PC-9 (cell line): Measurements from ENCODE around the gene HS6ST3. TPM values are rescaled to one million over a fixed set of nuclear protein-coding genes. Genes with fewer than 3 reads are reported as not detected.

Experiments
- BruUV-seq: library from RNA; stranded (reverse); fragments of 400-500 nt; replicated peaks from 2 replicates; lab custom pipeline; 2021; lab: Mats Ljungman, UMichigan
- CTCF ChIA-PET: fragments of 300-600 bp; sonication (Branson Sonifier 250); formaldehyde crosslinking; loops from one replicate; lab custom pipeline; 2022; ENCODE audit warnings: antibody characterized with exemption; lab: Charles Lee
- POLR2A ChIA-PET: fragments of 300-600 bp; sonication (Branson Sonifier 250); formaldehyde crosslinking; loops from one replicate; lab custom pipeline; 2022; ENCODE audit warnings: antibody characterized with exemption; ENCODE audit not compliant: unreplicated experiment; lab: Charles Lee
- DNase-seq, 2 experiments: peaks; one replicate each; pipeline versions ENCODE4 v3.0.0 to v3.0.0-alpha.2; 2015 to 2022; ENCODE audit warnings: mixed read lengths in 1 of 2
- H2AFZ ChIP-seq: fragments of 200-600 bp; sonication (generic); 2 replicates; pipeline ENCODE4 v1.8.1; 2017; ENCODE audit warnings: antibody characterized with exemption
- H3F3A ChIP-seq: fragments of 200-600 bp; sonication (generic); 2 replicates; pipeline ENCODE4 v1.8.1; 2017; ENCODE audit warnings: antibody characterized with exemption, mild to moderate bottlenecking, low read depth; ENCODE audit not compliant: insufficient read depth
- H3K27ac ChIP-seq: fragments of 200-600 bp; sonication (generic); 2 replicates; pipeline ENCODE4 v1.6.1; 2016; ENCODE audit warnings: mixed run types
- H3K27me3 ChIP-seq: fragments of 200-600 bp; sonication (generic); 2 replicates; pipeline ENCODE4 v1.6.1; 2016; ENCODE audit warnings: low read depth, mixed run types; ENCODE audit not compliant: insufficient read depth
- H3K36me3 ChIP-seq: fragments of 200-600 bp; sonication (generic); 2 replicates; pipeline ENCODE4 v1.6.1; 2016; ENCODE audit warnings: low read depth, mixed run types
- H3K4me1 ChIP-seq: fragments of 200-600 bp; sonication (generic); replicated peaks from 2 replicates; pipeline ENCODE4 v1.6.1; 2016; ENCODE audit warnings: mixed run types; ENCODE audit not compliant: insufficient read depth
- H3K4me2 ChIP-seq: fragments of 200-600 bp; sonication (generic); 2 replicates; pipeline ENCODE4 v1.6.1; 2017; ENCODE audit warnings: mixed run types
- H3K4me3 ChIP-seq: fragments of 200-600 bp; sonication (generic); 2 replicates; pipeline ENCODE4 v1.6.1; 2016; ENCODE audit warnings: mixed run types
- H3K79me2 ChIP-seq: fragments of 200-600 bp; sonication (generic); 2 replicates; pipeline ENCODE4 v1.6.1; 2017; ENCODE audit warnings: low read depth, mixed run types
- H3K9me2 ChIP-seq: fragments of 200-600 bp; sonication (generic); 2 replicates; pipeline ENCODE4 v1.8.1; 2017; ENCODE audit warnings: mild to moderate bottlenecking; ENCODE audit not compliant: insufficient read depth
- H3K9me3 ChIP-seq: fragments of 200-600 bp; sonication (generic); 2 replicates; pipeline ENCODE4 v1.8.1; 2016; ENCODE audit warnings: low read depth; ENCODE audit not compliant: insufficient read depth
- H4K20me1 ChIP-seq: fragments of 200-600 bp; sonication (generic); 2 replicates; pipeline ENCODE4 v1.8.1; 2017; ENCODE audit not compliant: insufficient read depth
- EZH2 ChIP-seq: fragments of 200-600 bp; sonication (generic); IDR thresholded peaks from 2 replicates; pipeline ENCODE4 v1.8.0; 2017; ENCODE audit warnings: antibody characterized with exemption, low read depth
- intact Hi-C: fragments of 100-400 bp; cut with micrococcal nuclease; formaldehyde crosslinking; loops from one replicate; pipeline ENCODE4 v1.10.0; 2022; ENCODE audit not compliant: unreplicated experiment
- total RNA-seq: library from RNA; stranded (reverse); gene quantifications from 2 replicates; pipeline ENCODE4 v1.2.3, GENCODE V29; 2021
- TF ChIP-seq, protein P1 (sequence below): fragments of 200-600 bp; sonication (generic); conservative IDR thresholded peaks from 2 replicates; pipeline ENCODE4 v1.6.1; 2017; ENCODE audit warnings: mixed run types, antibody characterized with exemption, mild to moderate bottlenecking, moderate library complexity

The HS6ST3 gene
- total RNA-seq, 1 experiment from 2014 or later, result not detected

DNA sequence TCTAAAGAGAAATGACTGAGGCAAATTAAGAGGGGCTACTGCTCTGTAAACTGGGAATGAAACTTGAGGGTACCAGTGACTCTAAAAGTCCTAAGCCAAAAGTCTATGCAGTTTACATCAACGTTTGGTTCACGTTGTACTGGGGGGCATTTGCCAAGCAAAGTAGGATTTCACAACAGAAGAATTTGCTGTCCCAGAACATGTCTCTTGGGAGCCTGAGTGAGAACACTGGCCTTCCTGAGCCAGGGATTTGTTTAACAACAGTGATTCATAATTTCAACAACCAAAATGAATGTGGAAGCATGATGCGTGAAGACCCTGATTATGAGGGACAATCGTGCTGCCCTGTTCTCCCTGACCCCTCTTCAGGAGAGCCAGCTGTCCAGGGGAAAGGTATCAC is 726.4 kb downstream of the HS6ST3 start:
- TF ChIP-seq, protein P1, sequence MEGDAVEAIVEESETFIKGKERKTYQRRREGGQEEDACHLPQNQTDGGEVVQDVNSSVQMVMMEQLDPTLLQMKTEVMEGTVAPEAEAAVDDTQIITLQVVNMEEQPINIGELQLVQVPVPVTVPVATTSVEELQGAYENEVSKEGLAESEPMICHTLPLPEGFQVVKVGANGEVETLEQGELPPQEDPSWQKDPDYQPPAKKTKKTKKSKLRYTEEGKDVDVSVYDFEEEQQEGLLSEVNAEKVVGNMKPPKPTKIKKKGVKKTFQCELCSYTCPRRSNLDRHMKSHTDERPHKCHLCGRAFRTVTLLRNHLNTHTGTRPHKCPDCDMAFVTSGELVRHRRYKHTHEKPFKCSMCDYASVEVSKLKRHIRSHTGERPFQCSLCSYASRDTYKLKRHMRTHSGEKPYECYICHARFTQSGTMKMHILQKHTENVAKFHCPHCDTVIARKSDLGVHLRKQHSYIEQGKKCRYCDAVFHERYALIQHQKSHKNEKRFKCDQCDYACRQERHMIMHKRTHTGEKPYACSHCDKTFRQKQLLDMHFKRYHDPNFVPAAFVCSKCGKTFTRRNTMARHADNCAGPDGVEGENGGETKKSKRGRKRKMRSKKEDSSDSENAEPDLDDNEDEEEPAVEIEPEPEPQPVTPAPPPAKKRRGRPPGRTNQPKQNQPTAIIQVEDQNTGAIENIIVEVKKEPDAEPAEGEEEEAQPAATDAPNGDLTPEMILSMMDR, result no peak
- TF ChIP-seq EZH2, result no peak
- DNase-seq, result no peak
- Histone ChIP-seq H2AFZ (no peak overlapping the region), H3K27me3 (no peaks in the 10 kb centered on the region; the same call in 1 of the 2 replicates), H4K20me1 (no peaks in the 10 kb centered on the region), H3K9me2 (no peaks in the 10 kb centered on the region), H3K9me3 (no peaks in the 10 kb centered on the region), H3K4me1 (no peaks in the 10 kb centered on the region), H3K27ac (no peak overlapping the region), H3K79me2 (no peaks in the 10 kb centered on the region), H3F3A (no peaks in the 10 kb centered on the region), H3K36me3 (no peaks in the 10 kb centered on the region), H3K4me3 (no peak overlapping the region), H3K4me2 (no peak overlapping the region)
- POLR2A ChIA-PET, result no interaction called here
- intact Hi-C loops, result loop anchor here (10.0 kb wide), 1 partner anchor 671 kb away; no protein-coding TSS in a partner anchor
- CTCF ChIA-PET, result no interaction called here
- BruUV-seq, result no TSS peak

DNA sequence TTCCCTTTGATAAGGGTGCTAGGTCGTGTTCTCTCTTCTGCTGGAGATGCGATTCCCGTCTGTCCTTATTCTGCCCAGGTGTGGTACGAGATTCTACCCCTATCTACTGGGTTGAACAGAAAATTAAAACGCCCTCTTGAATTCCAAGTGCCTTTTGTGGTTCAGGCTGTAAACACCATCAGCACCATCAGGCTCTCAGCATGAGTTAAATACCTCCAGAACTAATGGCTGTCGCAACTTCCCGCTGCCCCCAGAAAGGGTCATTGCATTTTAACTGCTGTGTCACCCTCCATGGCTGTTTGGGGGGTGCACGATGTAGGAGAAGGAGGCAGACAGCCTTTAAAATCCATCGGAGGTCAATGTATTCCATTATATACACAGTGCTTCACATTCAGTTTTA is 727.0 kb downstream of the HS6ST3 start:
- H3K9me2 ChIP-seq, result no peaks in the 10 kb centered on the region
- no TSS peak for BruUV-seq
- H3K4me2 ChIP-seq, result no peak overlapping the region
- POLR2A ChIA-PET, result no interaction called here
- no peaks in the 10 kb centered on the region for H3K9me3 ChIP-seq
- H2AFZ ChIP-seq, result no peak overlapping the region
- intact Hi-C loops, result loop anchor here (10.0 kb wide), 1 partner anchor 672 kb away; no protein-coding TSS in a partner anchor
- H3K4me3 ChIP-seq, result no peak overlapping the region
- H3K27me3 ChIP-seq, result no peaks in the 10 kb centered on the region; the same call in 1 of the 2 replicates
- no peak for DNase-seq
- no peaks in the 10 kb centered on the region for H3K36me3 ChIP-seq
- no peaks in the 10 kb centered on the region for H3K4me1 ChIP-seq
- H3K27ac ChIP-seq, result no peak overlapping the region
- TF ChIP-seq EZH2, result no peak
- TF ChIP-seq, protein P1, result no peak
- H3K79me2 ChIP-seq, result no peaks in the 10 kb centered on the region
- H3F3A ChIP-seq, result no peaks in the 10 kb centered on the region
- CTCF ChIA-PET, result interaction anchor here (1.5 kb wide), 1 partner anchor 797 kb away, joined by 13 read pairs; no protein-coding TSS in a partner anchor
- H4K20me1 ChIP-seq, result no peaks in the 10 kb centered on the region

DNA sequence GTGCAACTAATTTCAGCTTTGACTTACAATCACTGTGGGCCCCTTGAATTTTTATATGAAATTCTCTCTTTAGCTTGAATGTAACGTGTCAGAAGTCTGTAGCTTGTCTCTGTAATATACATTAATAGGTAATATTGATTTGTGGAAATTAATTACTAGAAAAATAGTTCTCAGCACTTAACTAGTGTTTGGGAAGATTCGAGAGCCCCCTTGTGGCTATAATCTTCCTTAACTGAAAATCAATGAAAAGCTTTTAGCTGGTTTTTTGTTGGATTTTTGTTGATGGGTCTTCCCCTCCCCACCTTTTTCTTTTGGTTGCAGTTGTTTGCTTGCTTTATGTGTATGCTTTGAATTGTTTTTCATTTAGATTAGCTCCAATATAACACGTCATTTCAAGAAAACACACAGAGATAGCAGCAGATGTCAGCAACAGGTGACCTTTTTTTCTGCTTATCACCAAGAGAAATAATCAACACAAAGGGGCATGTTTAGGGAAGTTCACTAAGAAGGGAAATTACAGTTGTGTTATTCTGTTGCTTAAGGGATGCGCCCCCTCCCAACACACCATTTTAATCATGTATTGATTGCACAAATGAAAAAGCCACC is 727.5 kb downstream of the HS6ST3 start:
- intact Hi-C loops, result loop anchor here (10.0 kb wide), 1 partner anchor 673 kb away; no protein-coding TSS in a partner anchor

More for the DNA sequence above, 727.5 kb downstream of the HS6ST3 start:
- Histone ChIP-seq H2AFZ (no peak overlapping the region), H3K9me2 (no peaks in the 10 kb centered on the region), H3F3A (no peaks in the 10 kb centered on the region), H3K4me1 (no peaks in the 10 kb centered on the region), H3K4me3 (no peak overlapping the region), H3K27ac (no peak overlapping the region), H3K4me2 (no peak overlapping the region), H3K9me3 (no peaks in the 10 kb centered on the region), H3K79me2 (no peaks in the 10 kb centered on the region), H3K27me3 (no peaks in the 10 kb centered on the region; the same call in 1 of the 2 replicates), H4K20me1 (no peaks in the 10 kb centered on the region), H3K36me3 (no peaks in the 10 kb centered on the region)
- ChIA-PET CTCF (interaction anchor here (1.5 kb wide), 1 partner anchor 797 kb away, joined by 13 read pairs; no protein-coding TSS in a partner anchor), POLR2A (no interaction called here)
- DNase-seq, result no peak
- TF ChIP-seq, protein P1, result peak; percentile 80
- no peak for TF ChIP-seq EZH2
- no TSS peak for BruUV-seq
